HepG2 (cell line): ENCODE results near the gene CCL4.

Source experiments
- CTCF ChIP-seq: sonication (generic); formaldehyde crosslinking; IDR thresholded peaks from 2 replicates; pipeline ENCODE4 v1.5.0; 2020; ENCODE audit warnings: mild to moderate bottlenecking, missing genetic modification reagents, moderate library complexity
- GATAD2A ChIP-seq: IDR thresholded peaks from 2 replicates; pipeline ENCODE4 v1.6.1; 2016
- HNRNPH1 ChIP-seq: fragments of 200-400 bp; formaldehyde crosslinking; optimal IDR thresholded peaks from 2 replicates; pipeline ENCODE3; 2017; ENCODE audit warnings: mild to moderate bottlenecking, low read depth, low read length
- MLLT10 ChIP-seq: sonication (generic); formaldehyde crosslinking; IDR thresholded peaks from 2 replicates; pipeline ENCODE4 v1.4.0; 2020; ENCODE audit warnings: missing genetic modification reagents
- POLR2AphosphoS5 ChIP-seq: IDR thresholded peaks from 2 replicates; pipeline ENCODE4 v1.6.1; 2012; ENCODE audit warnings: low read depth, low read length
- RFX5 ChIP-seq: IDR thresholded peaks from 2 replicates; pipeline ENCODE4 v1.6.1; 2011; ENCODE audit warnings: low read depth, low read length, improper control_type of control experiment
- TBL1XR1 ChIP-seq: fragments of 150-350 bp; IDR thresholded peaks from 2 replicates; pipeline ENCODE4 v1.6.1; 2014; ENCODE audit warnings: borderline replicate concordance, low read length; ENCODE audit not compliant: partially characterized antibody
- TCF7L2 ChIP-seq: IDR thresholded peaks from 2 replicates; pipeline ENCODE4 v1.6.1; 2011; ENCODE audit warnings: mild to moderate bottlenecking, low read depth, low read length, moderate library complexity
- ZBTB26 ChIP-seq: IDR thresholded peaks from 2 replicates; pipeline ENCODE4 v1.6.1; 2016; ENCODE audit warnings: missing compliant biosample characterization, missing genetic modification reagents, borderline replicate concordance
- TF ChIP-seq, protein P1 (sequence below): sonication (generic); formaldehyde crosslinking; IDR thresholded peaks from 2 replicates; pipeline ENCODE4 v1.8.0; 2022; ENCODE audit warnings: low read depth, missing genetic modification reagents

DNA sequence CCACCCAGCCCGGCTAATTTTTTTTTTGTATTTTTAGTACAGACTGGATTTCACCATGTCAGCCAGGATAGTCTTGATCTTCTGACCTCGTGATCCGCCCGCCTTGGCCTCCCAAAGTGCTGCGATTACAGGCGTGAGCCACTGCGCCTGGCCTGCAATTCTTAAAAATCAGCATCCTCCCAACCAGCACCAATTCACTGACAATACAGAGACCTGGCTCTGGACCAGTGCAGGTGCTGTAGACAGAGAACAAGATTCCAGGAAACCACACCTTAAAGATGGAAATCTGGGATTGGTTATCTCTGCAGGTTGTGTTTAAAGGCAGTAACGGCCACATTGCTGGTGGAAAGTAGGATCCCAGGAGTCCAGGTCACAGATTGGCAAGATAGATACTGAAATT lies 39.2 kb downstream of the CCL4 start:
- TF ChIP-seq TBL1XR1 (no peak), RFX5 (no peak), ZBTB26 (CRISPR knock-in tag) (no peak), TCF7L2 (no peak), CTCF (CRISPR knock-in tag) (no peak), HNRNPH1 (no peak), POLR2AphosphoS5 (no peak), GATAD2A (CRISPR knock-in tag) (no peak), MLLT10 (no peak)
- TF ChIP-seq, protein P1, sequence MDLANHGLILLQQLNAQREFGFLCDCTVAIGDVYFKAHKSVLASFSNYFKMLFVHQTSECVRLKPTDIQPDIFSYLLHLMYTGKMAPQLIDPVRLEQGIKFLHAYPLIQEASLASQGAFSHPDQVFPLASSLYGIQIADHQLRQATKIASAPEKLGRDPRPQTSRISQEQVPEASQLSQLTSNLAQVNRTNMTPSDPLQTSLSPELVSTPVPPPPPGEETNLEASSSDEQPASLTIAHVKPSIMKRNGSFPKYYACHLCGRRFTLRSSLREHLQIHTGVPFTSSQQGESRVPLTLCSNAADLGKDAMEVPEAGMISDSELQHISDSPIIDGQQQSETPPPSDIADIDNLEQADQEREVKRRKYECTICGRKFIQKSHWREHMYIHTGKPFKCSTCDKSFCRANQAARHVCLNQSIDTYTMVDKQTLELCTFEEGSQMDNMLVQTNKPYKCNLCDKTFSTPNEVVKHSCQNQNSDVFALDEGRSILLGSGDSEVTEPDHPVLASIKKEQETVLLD (CRISPR knock-in tag) = no peak
